NK-92 treated with Interleukin-12 subunit alpha and Interleukin-12 subunit beta, amount 100 ng/mL, for 24 hours (cell line): ENCODE measurements around the gene C19orf38.
"Not testable (repeated sequence)": the region's sequence is repeated elsewhere in the genome, so short reads cannot be mapped to it uniquely, and the experiment has no call there.

Source experiments
- DNase-seq: peaks from one replicate; lab custom pipeline; 2025; lab: John Stamatoyannopoulos, UW

Gene C19orf38

GRCh38 chr19:10876459-10877240, 28.4 kb downstream of the C19orf38 start:
- DNase-seq = no peak

- not testable (repeated sequence) for DNase-seq
Measured at GRCh38 chr19:10877608-10878007, 29.4 kb downstream of the C19orf38 start.

- DNase-seq = no peak
Measured at GRCh38 chr19:10878253-10878652, 30.0 kb downstream of the C19orf38 start.

- no peak for DNase-seq
Measured at GRCh38 chr19:10881403-10882107, 33.3 kb downstream of the C19orf38 start.

- DNase-seq = no peak
Measured at GRCh38 chr19:10882108-10882457, 33.9 kb downstream of the C19orf38 start.

GRCh38 chr19:10884274-10884673, 36.1 kb downstream of the C19orf38 start:
- DNase-seq = no peak

GRCh38 chr19:10885201-10886169, 37.3 kb downstream of the C19orf38 start:
- no peak for DNase-seq

- DNase-seq = no peak
Measured at GRCh38 chr19:10887616-10888367, 39.6 kb downstream of the C19orf38 start.

GRCh38 chr19:10888421-10888866, 40.2 kb downstream of the C19orf38 start:
- DNase-seq = no peak

- no peak for DNase-seq
Measured at GRCh38 chr19:10889880-10890279, 41.7 kb downstream of the C19orf38 start.

GRCh38 chr19:10891405-10892086, 43.3 kb downstream of the C19orf38 start:
- no peak for DNase-seq

GRCh38 chr19:10892256-10892655, 44.0 kb downstream of the C19orf38 start:
- DNase-seq = no peak

GRCh38 chr19:10894911-10895213, 46.6 kb downstream of the C19orf38 start:
- DNase-seq = no peak

- DNase-seq = no peak
Measured at GRCh38 chr19:10895363-10895762, 47.1 kb downstream of the C19orf38 start.

GRCh38 chr19:10895920-10896319, 47.7 kb downstream of the C19orf38 start:
- DNase-seq = no peak

GRCh38 chr19:10896851-10897526, 48.8 kb downstream of the C19orf38 start:
- DNase-seq = no peak

GRCh38 chr19:10898633-10899032, 50.4 kb downstream of the C19orf38 start:
- no peak for DNase-seq

GRCh38 chr19:10899151-10899653, 51.0 kb downstream of the C19orf38 start:
- no peak for DNase-seq

- DNase-seq = no peak
Measured at GRCh38 chr19:10907925-10908324, 59.7 kb downstream of the C19orf38 start.

- DNase-seq = no peak
Measured at GRCh38 chr19:10908380-10908960, 60.3 kb downstream of the C19orf38 start.
